Measurements from ENCODE around the gene ZNF358. TPM values are rescaled to one million over a fixed set of nuclear protein-coding genes. Genes with fewer than 3 reads are reported as not detected.

Gene ZNF358
- total and polyA plus RNA-seq, 2 donors (not counting 3 experiments of a cell fraction or from before 2014, with no cell fraction given) = 51.2 to 83.2 TPM

DNA sequence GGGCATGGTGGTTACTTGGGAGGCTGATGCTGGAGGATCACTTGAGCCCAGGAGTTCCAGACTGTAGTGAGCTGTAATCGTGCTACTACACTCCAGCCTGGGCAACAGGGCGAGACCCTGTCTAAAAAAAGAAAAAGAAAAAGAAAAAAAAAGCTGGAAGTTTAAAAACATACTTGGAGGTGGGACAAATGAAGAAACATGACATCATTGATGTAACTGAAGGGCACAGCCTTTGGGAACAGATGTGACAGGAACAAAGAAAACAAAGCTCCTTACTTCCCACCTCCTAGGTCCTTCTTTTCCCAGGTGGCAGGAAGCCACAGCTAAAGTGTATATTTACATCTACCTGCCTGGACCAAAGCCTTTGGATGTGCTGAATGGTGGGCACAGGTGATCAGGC is 29.0 kb upstream of the ZNF358 start:
- FAIRE-seq (no peak), DNase-seq (ENCODE audit: low read depth, low spot score) (no peak)
- no TSS peak for BruUV-seq (replicated peaks)
- Histone ChIP-seq H3K9me3 (replicated peaks; ENCODE audit: control insufficient read depth, insufficient read depth, low read length) (no peaks in the 10 kb centered on the region), H3K4me2 (ENCODE audit: insufficient read depth, low read length) (no peak overlapping the region), H3K4me3 (replicated peaks in 1 of 3; ENCODE audit: insufficient read depth in 1 of 3, low read depth in 1 of 3, low read length in 3 of 3) (no peak overlapping the region), H3K4me1 (ENCODE audit: control insufficient read depth, extremely low read depth, insufficient read depth, low read length) (peaks cover 9% of the 10 kb centered on the region), H3K9ac (replicated peaks; ENCODE audit: extremely low read depth, insufficient read depth, low read length) (no peak overlapping the region), H3K9me1 (replicated peaks; ENCODE audit: control insufficient read depth, extremely low read depth, insufficient read depth, low read length) (no peaks in the 10 kb centered on the region), H3K36me3 (ENCODE audit: control insufficient read depth in 2 of 2, extremely low read depth in 1 of 2, insufficient read depth in 2 of 2, low read length in 2 of 2) (no peaks in the 10 kb centered on the region), H3K27ac (ENCODE audit: insufficient read depth, low read depth, low read length) (no peak overlapping the region), H2AFZ (ENCODE audit: low read depth, low read length) (no peak overlapping the region), H3K79me2 (ENCODE audit: control insufficient read depth, insufficient read depth, low read length) (no peaks in the 10 kb centered on the region), H4K20me1 (replicated peaks; ENCODE audit: control insufficient read depth, extremely low read depth, insufficient read depth, low read length) (no peaks in the 10 kb centered on the region), H3K27me3 (ENCODE audit: control insufficient read depth in 2 of 2, insufficient read depth in 2 of 2, low read length in 2 of 2) (no peaks in the 10 kb centered on the region)
- TF ChIP-seq POLR2A (IDR thresholded peaks at IDR 0.05; ENCODE audit: low read depth, low read length) = no peak
- TF ChIP-seq, protein P1, sequence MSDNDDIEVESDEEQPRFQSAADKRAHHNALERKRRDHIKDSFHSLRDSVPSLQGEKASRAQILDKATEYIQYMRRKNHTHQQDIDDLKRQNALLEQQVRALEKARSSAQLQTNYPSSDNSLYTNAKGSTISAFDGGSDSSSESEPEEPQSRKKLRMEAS (IDR thresholded peaks at IDR 0.05; ENCODE audit: insufficient read depth, insufficient read length) = no peak
- no peak for TF ChIP-seq EZH2 (IDR thresholded peaks at IDR 0.05; ENCODE audit: borderline replicate concordance, low read depth, low read length, severe bottlenecking)
- no peak for TF ChIP-seq POLR2AphosphoS5 (IDR thresholded peaks at IDR 0.05; ENCODE audit: insufficient read depth, low read depth, low read length)
- no peak for TF ChIP-seq CTCF (IDR thresholded peaks at IDR 0.05; ENCODE audit: extremely low read depth in 1 of 2, insufficient read depth in 1 of 2, low read depth in 1 of 2, low read length in 2 of 2)
- TF ChIP-seq FOS (IDR thresholded peaks at IDR 0.05; ENCODE audit: borderline replicate concordance, insufficient read depth, low read length) = no peak
- TF ChIP-seq JUN (IDR thresholded peaks at IDR 0.05; ENCODE audit: borderline replicate concordance, insufficient read depth, insufficient read length, low read depth) = no peak
- no peak for TF ChIP-seq GATA2 (IDR thresholded peaks at IDR 0.05; ENCODE audit: insufficient read depth, insufficient read length, low read depth, low read length)
- TF ChIP-seq MYC (IDR thresholded peaks at IDR 0.05; ENCODE audit: low read depth, low read length) = no peak
- intact Hi-C loops (cut with micrococcal nuclease) = loop anchor here (5.0 kb wide), 1 partner anchor 35 kb away; the partner anchor contains the start of gene MCOLN1
- dilution Hi-C loops (cut with MboI; ENCODE audit: extremely low pct_ligation_motif_present, low sequenced_read_pairs) = no loop called here
- ChIA-PET CTCF (interaction anchor here (1.6 kb wide), 1 partner anchor 10 kb away, joined by 9 read pairs; a partner anchor contains a TSS), POLR2A (no interaction called here)
